Esophagus muscularis mucosa (tissue), 4 donors: Measurements from ENCODE around the gene CHRNA9. TPM values are rescaled to one million over a fixed set of nuclear protein-coding genes. Genes with fewer than 3 reads are reported as not detected.

Experiments
- DNase-seq: peaks from one replicate; pipeline ENCODE4 v3.0.0-alpha.2; 2017; ENCODE audit errors: extremely low spot score
- H3K27ac ChIP-seq, 4 donors: fragments of 200-600 bp; sonication (generic); replicated peaks in 1 of 4; 1 replicate in 3 of 4; 2 replicates in 1 of 4; pipeline ENCODE4 v1.5.1; 2016 to 2019; ENCODE audit warnings: mild to moderate bottlenecking in 1 of 4
- H3K27me3 ChIP-seq, 4 donors: fragments of 200-600 bp; sonication (generic); one replicate each; pipeline versions ENCODE4 v1.5.1 to v1.6.0; 2016 to 2019
- H3K36me3 ChIP-seq, 4 donors: fragments of 200-600 bp; sonication (generic); one replicate each; pipeline ENCODE4 v1.5.1; 2016 to 2019
- H3K4me1 ChIP-seq, 4 donors: fragments of 200-600 bp; sonication (generic); one replicate each; pipeline ENCODE4 v1.5.1; 2016 to 2019
- H3K4me3 ChIP-seq, 4 donors: fragments of 200-600 bp; sonication (generic); 1 replicate in 2 of 4; 2 replicates in 2 of 4; pipeline ENCODE4 v1.5.1; 2016 to 2019; ENCODE audit warnings: mild to moderate bottlenecking in 4 of 4, moderate library complexity in 1 of 4
- H3K9me3 ChIP-seq, 4 donors: fragments of 200-600 bp; sonication (generic); 1 replicate in 3 of 4; 2 replicates in 1 of 4; pipeline ENCODE4 v1.5.1; 2016 to 2019
- CTCF ChIP-seq, 3 experiments: fragments of 200-600 bp in 2 of 3; fragments of 450-650 bp in 1 of 3; sonication (generic) in 2 of 3; IDR thresholded peaks; one replicate each; pipeline ENCODE4 v1.5.1; 2017 to 2019; ENCODE audit warnings: antibody characterized with exemption in 3 of 3, mild to moderate bottlenecking in 2 of 3, moderate library complexity in 1 of 3
- EP300 ChIP-seq: sonication (generic); formaldehyde crosslinking; IDR thresholded peaks from one replicate; pipeline ENCODE4 v1.6.1; 2017; ENCODE audit warnings: antibody characterized with exemption
- POLR2A ChIP-seq: fragments of 450-650 bp; IDR thresholded peaks from one replicate; pipeline ENCODE4 v1.6.1; 2017; ENCODE audit warnings: antibody characterized with exemption, moderate library complexity, mild to moderate bottlenecking, low read depth
- POLR2AphosphoS5 ChIP-seq, 2 donors: sonication (generic); formaldehyde crosslinking; IDR thresholded peaks; one replicate each; pipeline ENCODE4 v1.6.1; 2017; ENCODE audit warnings: antibody characterized with exemption in 2 of 2
- WGBS: methylation state at CpG from one replicate; pipeline ENCODE4 v1.1.5; 2018; 5-methylcytosine and 5-hydroxymethylcytosine counted together
- intact Hi-C: fragments of 100-400 bp; cut with DNase I; formaldehyde crosslinking; loops from one replicate; pipeline ENCODE4 v1.15.1; 2023
- total RNA-seq, 4 donors: library from RNA; depleted of rRNA; stranded (reverse); fragments of >200 nt; gene quantifications; one replicate each; pipeline versions ENCODE4 v1.1.0 to v1.2.1, GENCODE V29; 2016

Gene CHRNA9
- total RNA-seq, 4 donors from 2014 or later: 0.11 TPM; not detected in 3

GRCh38 chr4:40330536-40330935, 4.6 kb upstream of the CHRNA9 start:
- Histone ChIP-seq H3K27me3 (no peaks in the 10 kb centered on the region), H3K9me3 (no peaks in the 10 kb centered on the region), H3K36me3 (no peaks in the 10 kb centered on the region), H3K4me1 (no peaks in the 10 kb centered on the region), H3K27ac (no peak overlapping the region), H3K4me3 (no peak overlapping the region)
- no peak for TF ChIP-seq POLR2AphosphoS5 (IDR thresholded peaks at IDR 0.05)
- no peak for TF ChIP-seq EP300
- TF ChIP-seq POLR2A: no peak
- TF ChIP-seq CTCF (IDR thresholded peaks at IDR 0.05): no peak
- DNase-seq: no peak
- WGBS: 82% methylated on average over 2 of the region's 7 CpGs
- intact Hi-C loops: no loop called here

- Histone ChIP-seq H3K4me1 (no peaks in the 10 kb centered on the region), H3K27me3 (no peaks in the 10 kb centered on the region), H3K9me3 (no peaks in the 10 kb centered on the region), H3K27ac (no peak overlapping the region), H3K36me3 (no peaks in the 10 kb centered on the region), H3K4me3 (no peak overlapping the region)
- TF ChIP-seq POLR2A (no peak), CTCF (IDR thresholded peaks at IDR 0.05) (no peak), EP300 (no peak), POLR2AphosphoS5 (IDR thresholded peaks at IDR 0.05) (no peak)
- 82% methylated on average over 8 of the region's 8 CpGs for WGBS
- intact Hi-C loops: no loop called here
- no peak for DNase-seq
Measured at GRCh38 chr4:40331101-40331745, 3.9 kb upstream of the CHRNA9 start.

GRCh38 chr4:40331961-40332360, 3.2 kb upstream of the CHRNA9 start:
- no peaks in the 10 kb centered on the region for H3K27me3 ChIP-seq
- H3K4me3 ChIP-seq: no peak overlapping the region
- no peak overlapping the region for H3K27ac ChIP-seq
- no peaks in the 10 kb centered on the region for H3K9me3 ChIP-seq
- DNase-seq: no peak
- no peaks in the 10 kb centered on the region for H3K4me1 ChIP-seq
- intact Hi-C loops: no loop called here
- 91% methylated on average over 3 of the region's 3 CpGs for WGBS
- TF ChIP-seq CTCF (IDR thresholded peaks at IDR 0.05) (no peak), POLR2A (no peak), EP300 (no peak), POLR2AphosphoS5 (IDR thresholded peaks at IDR 0.05) (no peak)
- no peaks in the 10 kb centered on the region for H3K36me3 ChIP-seq

- Histone ChIP-seq H3K36me3 (no peaks in the 10 kb centered on the region), H3K9me3 (no peaks in the 10 kb centered on the region), H3K27me3 (no peaks in the 10 kb centered on the region), H3K4me3 (no peak overlapping the region), H3K27ac (no peak overlapping the region), H3K4me1 (no peaks in the 10 kb centered on the region)
- no peak for TF ChIP-seq POLR2AphosphoS5 (IDR thresholded peaks at IDR 0.05)
- TF ChIP-seq POLR2A: no peak
- TF ChIP-seq EP300: no peak
- no peak for TF ChIP-seq CTCF (IDR thresholded peaks at IDR 0.05)
- DNase-seq: no peak
- WGBS: 81% methylated on average over 8 of the region's 8 CpGs
- intact Hi-C loops: no loop called here
Measured at GRCh38 chr4:40333921-40334352, 1.2 kb upstream of the CHRNA9 start.

GRCh38 chr4:40335525-40335894, 377 bp downstream of the CHRNA9 start:
- intact Hi-C loops: no loop called here
- WGBS: 85% methylated on average over 4 of the region's 4 CpGs
- no peak for DNase-seq

More at GRCh38 chr4:40335525-40335894, 377 bp downstream of the CHRNA9 start:
- Histone ChIP-seq H3K36me3 (no peaks in the 10 kb centered on the region), H3K4me1 (no peaks in the 10 kb centered on the region), H3K9me3 (no peaks in the 10 kb centered on the region), H3K4me3 (no peak overlapping the region), H3K27me3 (no peaks in the 10 kb centered on the region), H3K27ac (no peak overlapping the region)
- no peak for TF ChIP-seq POLR2AphosphoS5 (IDR thresholded peaks at IDR 0.05)
- TF ChIP-seq CTCF (IDR thresholded peaks at IDR 0.05): no peak
- no peak for TF ChIP-seq EP300
- no peak for TF ChIP-seq POLR2A
